GM19043 (cell line): ENCODE measurements around the gene ACACB.

Experiments used
- ATAC-seq: cut with Tn5 transposase; IDR thresholded peaks from one replicate; pipeline ENCODE4 v1.9.1; 2021; ENCODE audit warnings: low read depth; ENCODE audit not compliant: unreplicated experiment

Gene ACACB

GRCh38 chr12:109115758-109116610, at the start of gene ACACB:
Gene ACACB, plus strand, starts transcription at chr12:109116587. Its CDS starts 22,819 bp downstream, at chr12:109139406.
- no peak for ATAC-seq

DNA sequence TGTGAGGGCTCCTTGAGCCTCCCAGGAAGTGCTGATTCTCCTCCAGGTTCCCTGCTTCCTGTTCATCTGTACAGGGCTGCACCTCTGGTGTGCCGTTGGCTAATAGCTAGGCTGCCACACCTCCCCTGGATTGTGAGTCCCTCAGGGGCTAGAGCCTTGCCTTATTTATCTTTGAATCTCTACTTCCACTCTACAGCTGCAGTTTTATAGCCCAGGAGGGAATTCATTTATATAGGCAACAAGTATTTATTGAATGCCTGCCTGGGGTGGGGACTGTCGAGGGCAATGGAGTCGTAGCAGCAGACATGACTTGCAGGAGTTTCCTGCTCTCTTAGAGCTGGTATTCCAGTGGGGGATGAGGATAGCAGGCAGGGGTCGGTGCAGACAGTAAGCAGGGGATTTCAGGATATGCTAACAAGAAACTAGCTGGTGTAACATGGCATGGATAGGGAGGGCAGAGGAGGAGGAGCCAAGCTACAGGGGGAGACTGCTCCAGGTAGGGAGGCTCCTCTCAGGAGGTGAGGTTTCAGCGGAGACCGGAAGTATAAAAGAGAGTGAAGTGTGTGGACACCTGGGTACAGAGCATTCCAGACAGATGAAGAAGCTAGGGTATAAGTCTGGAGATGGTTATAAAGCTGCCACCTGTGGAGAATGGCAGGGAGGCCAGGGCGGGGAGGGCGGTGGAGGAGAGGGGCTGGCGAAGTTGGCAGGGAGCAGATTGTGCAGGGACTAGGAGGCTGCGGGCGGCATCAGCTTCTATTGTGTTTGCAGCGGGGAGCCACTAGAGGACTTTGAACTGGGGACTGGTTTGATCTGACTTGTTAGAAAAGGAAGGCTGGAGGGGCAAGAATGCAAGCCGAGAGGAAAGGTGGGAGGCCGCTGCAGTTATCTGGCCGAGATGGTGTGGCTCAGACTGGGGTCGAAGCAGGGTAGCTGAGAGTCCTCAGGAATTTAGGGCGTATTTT, 46.8 kb upstream of the ACACB start:
- no peak for ATAC-seq

DNA sequence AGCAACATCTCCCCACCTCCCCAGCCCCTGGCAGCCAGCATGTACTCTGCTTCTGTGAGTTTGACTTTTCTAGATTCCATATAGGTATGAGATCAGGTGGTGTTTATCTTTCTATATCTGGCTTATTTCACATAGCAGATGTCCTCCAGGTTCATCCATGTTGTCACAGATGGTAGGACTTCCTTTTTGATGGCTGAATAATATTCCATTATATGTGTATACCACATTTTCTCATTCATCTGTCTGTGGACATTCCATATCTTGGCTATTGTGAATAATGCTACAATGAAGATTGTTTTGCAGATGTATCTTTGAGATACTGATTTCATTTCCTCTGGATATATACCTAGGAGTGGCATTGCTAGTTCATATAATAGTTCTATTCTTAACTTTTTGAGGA, 41.5 kb upstream of the ACACB start:
- no peak for ATAC-seq

DNA sequence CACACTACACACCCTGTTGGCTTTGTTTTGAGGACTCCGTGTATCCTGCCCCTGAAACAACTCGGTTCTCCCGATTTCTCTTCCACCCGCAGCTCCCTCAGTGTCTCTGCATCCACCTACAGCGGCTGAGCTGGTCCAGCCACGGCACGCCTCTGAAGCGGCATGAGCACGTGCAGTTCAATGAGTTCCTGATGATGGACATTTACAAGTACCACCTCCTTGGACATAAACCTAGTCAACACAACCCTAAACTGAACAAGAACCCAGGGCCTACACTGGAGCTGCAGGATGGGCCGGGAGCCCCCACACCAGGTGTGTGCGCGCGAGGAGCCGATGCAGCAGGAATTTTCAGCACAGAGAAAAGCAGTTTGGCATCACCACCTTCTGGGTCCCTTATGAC, 33.6 kb upstream of the ACACB start:
- no peak for ATAC-seq

DNA sequence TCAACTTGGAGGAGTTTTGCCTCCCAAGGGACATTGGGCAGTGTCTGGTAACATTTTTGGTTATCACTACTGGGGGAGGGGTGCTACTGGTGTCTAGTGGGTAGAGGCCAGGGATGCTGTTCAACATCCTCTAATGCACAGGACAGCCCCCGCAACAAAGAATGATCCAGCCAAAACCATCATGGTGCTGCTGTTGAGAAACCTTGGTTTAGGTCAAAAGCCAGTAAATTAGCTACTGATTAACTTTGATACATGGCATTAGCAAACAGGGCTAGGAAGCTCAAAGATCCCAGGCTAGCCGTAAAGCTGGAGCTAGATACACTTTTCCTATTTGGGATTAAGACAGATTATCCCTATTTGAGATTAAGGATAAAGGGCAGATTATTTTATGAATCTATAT, 32.0 kb upstream of the ACACB start:
- ATAC-seq, result no peak

DNA sequence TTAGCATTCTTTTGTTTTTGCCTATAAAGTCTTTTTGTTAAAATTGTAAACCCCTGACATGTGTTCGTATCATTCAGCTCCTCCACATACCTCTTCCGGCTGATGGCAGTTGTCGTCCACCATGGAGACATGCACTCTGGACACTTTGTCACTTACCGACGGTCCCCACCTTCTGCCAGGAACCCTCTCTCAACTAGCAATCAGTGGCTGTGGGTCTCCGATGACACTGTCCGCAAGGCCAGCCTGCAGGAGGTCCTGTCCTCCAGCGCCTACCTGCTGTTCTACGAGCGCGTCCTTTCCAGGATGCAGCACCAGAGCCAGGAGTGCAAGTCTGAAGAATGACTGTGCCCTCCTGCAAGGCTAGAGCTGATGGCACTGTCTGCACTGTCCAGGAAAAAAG, 30.8 kb upstream of the ACACB start:
- no peak for ATAC-seq

DNA sequence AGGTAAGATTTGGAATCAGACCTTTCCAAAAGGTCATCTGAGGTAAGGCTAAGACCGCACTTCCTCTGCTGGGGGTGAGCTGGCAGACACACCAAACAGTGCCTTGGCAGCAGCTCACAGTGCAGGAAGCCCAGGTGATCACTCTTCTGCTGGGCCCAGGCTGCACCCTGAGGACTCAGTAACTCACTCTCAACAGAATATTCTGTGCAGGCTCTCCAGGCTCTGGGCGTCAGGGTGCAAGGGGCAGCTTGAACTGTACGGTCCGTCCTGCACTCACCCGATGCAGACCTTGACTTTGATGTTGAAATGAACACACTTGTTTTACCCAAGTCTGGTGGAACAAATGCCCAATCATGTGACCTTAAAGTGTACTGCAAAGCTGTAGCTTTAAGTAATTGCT, 29.1 kb upstream of the ACACB start:
- no peak for ATAC-seq

GRCh38 chr12:109088818-109089217, 27.6 kb upstream of the ACACB start:
- ATAC-seq, result no peak

- no peak for ATAC-seq
Observed at GRCh38 chr12:109089683-109090082, 26.7 kb upstream of the ACACB start.

GRCh38 chr12:109092497-109093021, 23.8 kb upstream of the ACACB start:
- ATAC-seq, result no peak

GRCh38 chr12:109093022-109093918, 23.1 kb upstream of the ACACB start, which contains the start of gene ALKBH2:
Gene ALKBH2, minus strand, starts transcription at chr12:109093472. Its CDS starts 686 bp downstream, at chr12:109092786.
- peak; percentile 66 for ATAC-seq

GRCh38 chr12:109097140-109097434, 19.3 kb upstream of the ACACB start:
- ATAC-seq, result no peak

DNA sequence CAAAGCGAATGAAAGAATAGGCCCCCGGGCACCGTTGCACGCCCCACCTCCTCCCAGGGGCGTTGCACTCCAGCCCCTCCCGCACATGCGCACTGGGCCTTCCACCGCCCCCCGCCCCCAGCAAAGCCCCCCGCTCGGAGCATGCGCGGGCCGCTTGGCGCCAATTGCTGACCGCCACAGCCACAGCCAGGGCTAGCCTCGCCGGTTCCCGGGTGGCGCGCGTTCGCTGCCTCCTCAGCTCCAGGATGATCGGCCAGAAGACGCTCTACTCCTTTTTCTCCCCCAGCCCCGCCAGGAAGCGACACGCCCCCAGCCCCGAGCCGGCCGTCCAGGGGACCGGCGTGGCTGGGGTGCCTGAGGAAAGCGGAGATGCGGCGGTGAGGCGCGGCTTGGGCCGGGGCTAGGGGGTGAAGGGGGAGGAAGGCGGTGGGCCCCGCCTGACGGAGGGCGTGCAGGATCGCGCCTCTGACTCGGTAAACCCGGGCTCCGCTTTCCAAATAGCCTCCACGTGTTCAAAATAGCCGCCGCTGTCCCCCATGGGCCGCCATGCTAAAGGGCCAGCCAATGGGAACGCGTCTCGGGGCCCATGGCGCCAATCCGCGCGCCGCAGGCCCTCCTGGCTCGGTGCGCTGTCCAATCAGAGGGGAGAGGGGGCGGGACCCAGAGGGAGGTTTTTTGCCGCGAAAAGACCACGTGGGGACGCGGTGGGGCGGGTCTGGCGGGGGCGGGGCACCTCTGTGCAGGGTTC, 18.8 kb upstream of the ACACB start, which contains the start of gene UNG:
Gene UNG, plus strand, starts transcription at position 163 of the 748 bp plus-strand sequence. Its CDS starts 83 bp downstream, at position 246.
- peak; percentile 83 for ATAC-seq

- ATAC-seq, result peak; percentile 16
Observed at GRCh38 chr12:109098183-109098604, 18.2 kb upstream of the ACACB start.

- ATAC-seq, result no peak
Observed at GRCh38 chr12:109098651-109099050, 17.7 kb upstream of the ACACB start.

DNA sequence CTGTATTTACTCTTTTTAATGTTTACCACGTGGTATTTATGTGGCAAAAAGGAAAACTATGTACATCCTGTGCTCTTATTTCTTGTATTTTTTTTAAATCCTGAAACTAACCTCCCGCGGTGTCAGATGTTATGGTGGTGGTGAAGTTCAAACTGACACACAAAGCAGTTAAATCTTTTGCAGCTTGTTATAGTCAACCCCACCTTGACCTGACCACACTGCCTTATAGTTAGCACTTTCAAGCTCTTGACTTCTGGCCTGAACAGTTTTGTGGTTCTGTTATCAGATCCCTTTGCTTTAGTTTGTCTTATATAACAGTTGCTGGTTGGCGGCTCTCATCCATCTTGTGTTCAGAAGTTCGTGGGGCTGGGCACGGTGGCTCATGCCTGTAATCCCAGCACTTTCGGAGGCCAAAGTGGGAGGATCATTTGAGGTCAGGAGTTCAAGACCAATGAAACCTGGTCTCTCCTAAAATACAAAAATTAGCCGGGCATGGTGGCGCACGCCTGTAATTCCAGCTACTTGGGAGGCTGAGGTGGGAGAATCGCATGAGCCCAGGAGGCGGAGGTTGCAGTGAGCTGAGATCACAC, 16.9 kb upstream of the ACACB start:
- no peak for ATAC-seq

- no peak for ATAC-seq
Observed at GRCh38 chr12:109100741-109101140, 15.6 kb upstream of the ACACB start.

DNA sequence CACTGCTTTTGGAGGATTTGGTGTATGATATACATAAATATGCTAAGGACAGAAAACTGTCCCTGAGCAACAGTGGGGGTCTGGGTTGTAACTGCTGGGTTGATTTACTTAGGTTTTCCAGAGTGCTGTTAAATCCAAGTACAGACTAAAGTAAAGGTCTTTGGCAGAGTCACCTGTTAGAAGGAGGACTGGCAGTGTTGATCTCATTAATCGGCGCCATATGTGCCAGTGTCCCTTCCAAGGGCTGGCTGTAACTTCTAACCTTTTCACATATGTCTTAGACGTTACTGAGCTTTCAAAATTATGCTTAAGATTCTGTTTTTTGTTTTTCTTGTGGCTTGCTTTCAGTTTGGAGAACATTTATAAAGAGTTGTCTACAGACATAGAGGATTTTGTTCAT, 13.9 kb upstream of the ACACB start:
- no peak for ATAC-seq

DNA sequence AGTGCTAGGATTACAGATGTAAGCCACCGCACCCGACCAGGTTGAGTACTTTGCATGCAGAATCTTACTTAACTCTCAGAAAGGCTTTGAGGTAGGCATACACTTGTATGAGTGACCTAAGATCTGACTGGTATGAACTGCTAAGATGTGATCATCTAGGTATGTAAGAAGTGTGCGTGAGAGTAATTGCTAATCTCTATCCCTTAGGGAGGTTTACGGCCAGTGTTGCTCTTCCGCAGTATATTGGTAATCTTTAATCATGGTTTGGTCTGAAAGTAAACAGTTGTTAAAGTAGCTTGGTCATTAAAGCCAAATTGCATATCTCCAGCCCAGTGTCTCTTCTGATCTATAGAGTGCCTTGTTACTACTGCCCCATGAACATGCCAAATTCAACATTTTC, 11.2 kb upstream of the ACACB start:
- ATAC-seq, result no peak
